Lower leg skin (tissue), 4 donors: ENCODE results near the gene KCNJ6. TPM values are rescaled to one million over a fixed set of nuclear protein-coding genes. Genes with fewer than 3 reads are reported as not detected.

Source experiments
- DNase-seq, 2 donors: peaks; one replicate each; pipeline ENCODE4 v3.0.0-alpha.2; 2019; ENCODE audit warnings: low spot score in 2 of 2
- H3K4me3 ChIP-seq: fragments of 200-600 bp; sonication (generic); 2 replicates; pipeline ENCODE4 v1.5.1; 2017; ENCODE audit warnings: mild to moderate bottlenecking, low read depth; ENCODE audit not compliant: poor library complexity, severe bottlenecking
- CTCF ChIP-seq, 3 donors: fragments of 450-650 bp; IDR thresholded peaks; one replicate each; pipeline ENCODE4 v1.5.1; 2016; ENCODE audit warnings: antibody characterized with exemption in 3 of 3, mild to moderate bottlenecking in 3 of 3, moderate library complexity in 2 of 3
- POLR2A ChIP-seq, 2 donors: fragments of 450-650 bp; IDR thresholded peaks; one replicate each; pipeline ENCODE4 v1.6.1; 2016 to 2017; ENCODE audit warnings: antibody characterized with exemption in 2 of 2, mild to moderate bottlenecking in 1 of 2, moderate library complexity in 1 of 2
- WGBS, 2 donors: methylation state at CpG; one replicate each; pipeline ENCODE4 v1.1.5; 2018; 5-methylcytosine and 5-hydroxymethylcytosine counted together
- intact Hi-C: fragments of 100-400 bp; cut with DNase I; formaldehyde crosslinking; loops from one replicate; pipeline ENCODE4 v1.15.0; 2023; ENCODE audit warnings: low total_unique reads
- total RNA-seq, 4 donors: library from RNA; depleted of rRNA; stranded (reverse); fragments of >200 nt; gene quantifications; one replicate each; pipeline ENCODE4 v1.1.0, GENCODE V29; 2016

The KCNJ6 gene
- total RNA-seq, 4 donors from 2014 or later = 0.04 TPM; not detected in 3

DNA sequence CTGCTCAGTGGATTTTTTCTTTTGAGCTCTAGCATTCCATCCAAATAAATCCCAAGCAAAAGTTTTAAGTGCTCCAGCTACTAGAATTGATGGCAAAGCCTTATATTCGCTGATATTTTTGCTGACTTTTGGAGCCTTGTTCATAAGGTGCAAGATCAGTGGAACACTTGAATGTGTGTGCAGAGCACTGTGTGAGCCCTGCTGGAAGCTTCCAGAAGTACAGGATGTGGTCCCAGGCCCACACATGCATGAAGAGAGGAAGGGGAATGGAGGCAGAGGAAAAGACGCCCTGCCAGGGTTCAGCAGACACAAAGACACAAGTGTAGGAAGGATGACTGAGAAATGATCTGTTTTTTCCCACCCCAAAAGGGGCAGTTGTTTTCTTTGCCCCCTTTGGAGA lies 169.4 kb downstream of the KCNJ6 start:
- no peak for DNase-seq
- 86 to 87% methylated on average over 2 of the region's 2 CpGs for WGBS, 2 donors
- no peak for TF ChIP-seq POLR2A (IDR thresholded peaks at IDR 0.05)
- TF ChIP-seq CTCF (IDR thresholded peaks at IDR 0.05) = no peak
- no peak overlapping the region for H3K4me3 ChIP-seq
- intact Hi-C loops = no loop called here

DNA sequence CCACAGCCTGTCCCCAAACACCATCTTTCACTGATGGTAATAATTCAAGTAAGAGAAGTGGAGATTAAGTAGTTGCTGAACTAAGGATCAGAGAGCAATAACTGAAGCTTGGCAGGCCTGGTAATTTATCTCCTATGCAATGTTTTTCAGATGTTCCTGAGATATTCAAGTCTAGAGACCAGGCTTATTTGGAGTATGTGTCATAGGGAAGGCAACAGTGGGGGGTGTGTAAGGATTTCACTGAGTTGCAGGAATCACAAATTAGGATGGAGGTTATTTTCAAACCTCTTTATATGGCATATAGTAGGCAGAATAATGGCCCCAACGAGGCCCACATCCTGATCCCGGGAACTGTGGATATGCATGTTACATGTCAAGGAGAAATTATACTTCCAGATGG lies 171.7 kb downstream of the KCNJ6 start:
- intact Hi-C loops = no loop called here
- H3K4me3 ChIP-seq = no peak overlapping the region
- DNase-seq = no peak
- 60 to 62% methylated on average over 2 of the region's 2 CpGs for WGBS, 2 donors
- no peak for TF ChIP-seq CTCF (IDR thresholded peaks at IDR 0.05)
- no peak for TF ChIP-seq POLR2A (IDR thresholded peaks at IDR 0.05)

DNA sequence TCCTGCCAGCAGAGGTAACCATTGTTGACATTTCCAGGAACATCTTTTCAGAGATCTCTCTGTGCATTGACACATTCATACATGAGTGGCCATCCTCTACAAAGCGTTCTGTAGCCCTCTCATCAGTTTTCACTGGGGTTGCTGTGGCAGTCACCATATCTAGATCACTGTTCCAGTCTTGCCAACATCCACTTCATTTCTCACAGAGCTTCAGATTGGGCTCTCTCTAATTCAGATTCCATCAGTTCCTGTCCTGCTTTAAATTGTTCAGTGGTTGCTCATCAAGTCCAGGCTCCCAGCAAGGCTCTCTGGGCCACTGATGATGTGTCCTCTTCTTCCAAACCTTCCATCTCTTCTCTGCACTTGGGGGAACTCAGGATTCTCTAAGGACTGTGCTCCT lies 173.7 kb downstream of the KCNJ6 start:
- intact Hi-C loops = no loop called here
- TF ChIP-seq POLR2A (IDR thresholded peaks at IDR 0.05) = no peak
- no peak for TF ChIP-seq CTCF (IDR thresholded peaks at IDR 0.05)
- WGBS, 2 donors = 93 to 97% methylated on average over 1 of the region's 1 CpG
- DNase-seq = no peak
- H3K4me3 ChIP-seq = no peak overlapping the region

DNA sequence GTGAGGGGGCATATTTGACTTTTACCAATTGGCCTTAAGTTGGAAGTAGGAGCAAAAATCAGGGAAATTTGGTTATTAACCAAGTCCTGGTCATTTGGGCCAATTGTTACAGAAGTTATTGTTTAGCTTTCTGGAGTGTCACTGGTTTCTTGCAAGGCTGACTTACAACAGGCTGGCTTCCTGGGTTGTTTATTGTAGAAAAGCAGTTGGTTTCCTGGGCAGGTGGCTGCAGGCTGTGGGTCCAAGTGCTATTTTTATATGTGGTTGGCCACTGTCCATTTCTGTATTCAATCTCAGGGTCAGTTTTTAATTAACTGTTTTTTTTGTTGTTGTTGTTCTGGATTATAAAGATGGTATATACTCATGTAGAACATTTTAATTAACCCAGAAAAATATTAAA lies 174.1 kb downstream of the KCNJ6 start:
- TF ChIP-seq CTCF (IDR thresholded peaks at IDR 0.05) = no peak
- TF ChIP-seq POLR2A (IDR thresholded peaks at IDR 0.05) = no peak
- H3K4me3 ChIP-seq = no peak overlapping the region
- intact Hi-C loops = no loop called here
- DNase-seq = no peak

- TF ChIP-seq POLR2A (IDR thresholded peaks at IDR 0.05) (no peak), CTCF (IDR thresholded peaks at IDR 0.05) (no peak)
- H3K4me3 ChIP-seq = no peak overlapping the region
- DNase-seq = no peak
- intact Hi-C loops = no loop called here
- 51 to 53% methylated on average over 2 of the region's 2 CpGs for WGBS, 2 donors
These were observed 178.3 kb downstream of the KCNJ6 start for GRCh38 chr21:37737996-37738395.

- no peak for DNase-seq
- WGBS, 2 donors = 57 to 79% methylated on average over 4 of the region's 4 CpGs
- intact Hi-C loops = no loop called here
- no peak overlapping the region for H3K4me3 ChIP-seq
- TF ChIP-seq CTCF (IDR thresholded peaks at IDR 0.05) = no peak
- TF ChIP-seq POLR2A (IDR thresholded peaks at IDR 0.05) = no peak
These were observed 178.8 kb downstream of the KCNJ6 start for GRCh38 chr21:37737507-37737906.
